Coronary artery (tissue), 2 donors: Measurements from ENCODE around the gene OR6V1.

Experiments
- DNase-seq: peaks from one replicate; pipeline ENCODE4 v3.0.0-alpha.2; 2017; ENCODE audit warnings: low spot score
- H3K27ac ChIP-seq, 2 donors: fragments of 200-600 bp; sonication (generic); one replicate each; pipeline ENCODE4 v1.5.1; 2016 to 2019
- H3K4me3 ChIP-seq: fragments of 200-600 bp; sonication (generic); 2 replicates; pipeline ENCODE4 v1.5.1; 2016; ENCODE audit warnings: mild to moderate bottlenecking, moderate library complexity
- CTCF ChIP-seq: fragments of 200-600 bp; sonication (generic); IDR thresholded peaks from one replicate; pipeline ENCODE4 v1.5.1; 2019; ENCODE audit warnings: antibody characterized with exemption

Gene OR6V1

GRCh38 chr7:143050931-143051330, 1.2 kb upstream of the OR6V1 start:
- DNase-seq = no peak
- TF ChIP-seq CTCF = no peak
- Histone ChIP-seq H3K27ac (no peak overlapping the region), H3K4me3 (no peak overlapping the region)

GRCh38 chr7:143054621-143055020, 2.5 kb downstream of the OR6V1 start:
- Histone ChIP-seq H3K27ac (no peak overlapping the region), H3K4me3 (no peak overlapping the region)
- no peak for DNase-seq
- no peak for TF ChIP-seq CTCF

- no peak for TF ChIP-seq CTCF
- no peak for DNase-seq
- H3K4me3 ChIP-seq = no peak overlapping the region
- no peak overlapping the region for H3K27ac ChIP-seq
Measured at GRCh38 chr7:143055754-143056153, 3.6 kb downstream of the OR6V1 start.

- Histone ChIP-seq H3K4me3 (no peak overlapping the region), H3K27ac (no peak overlapping the region)
- no peak for DNase-seq
- TF ChIP-seq CTCF = no peak
Measured at GRCh38 chr7:143063741-143064140, 11.6 kb downstream of the OR6V1 start.

GRCh38 chr7:143068446-143068845, 16.3 kb downstream of the OR6V1 start:
- TF ChIP-seq CTCF = no peak
- DNase-seq = no peak
- Histone ChIP-seq H3K4me3 (no peak overlapping the region), H3K27ac (no peak overlapping the region)

- Histone ChIP-seq H3K4me3 (no peak overlapping the region), H3K27ac (no peak overlapping the region)
- DNase-seq = no peak
- TF ChIP-seq CTCF = no peak
Measured at GRCh38 chr7:143069912-143070500, 17.9 kb downstream of the OR6V1 start.

- Histone ChIP-seq H3K4me3 (no peak overlapping the region), H3K27ac (no peak overlapping the region)
- DNase-seq = no peak
- TF ChIP-seq CTCF = no peak
Measured at GRCh38 chr7:143073556-143073955, 21.4 kb downstream of the OR6V1 start.
